ENCODE results near the gene MIGA2.

The MIGA2 gene

GRCh38 chr9:129071526-129072126 is 35.2 kb downstream of the MIGA2 start:
- no peaks in the 10 kb centered on the region for H3K9me3 ChIP-seq (ENCODE audit: control insufficient read depth, low read length)
- peaks cover 7% of the 10 kb centered on the region for H3K36me3 ChIP-seq (ENCODE audit: control insufficient read depth, insufficient read depth, low read length)
- no peaks in the 10 kb centered on the region for H3K27me3 ChIP-seq (ENCODE audit: control insufficient read depth, insufficient read depth, low read length)
- peaks cover 56% of the 10 kb centered on the region for H3K4me1 ChIP-seq (ENCODE audit: control insufficient read depth, insufficient read depth, low read length)
- H3K4me3 ChIP-seq (ENCODE audit: low read length), result no peak overlapping the region
- no peak overlapping the region for H3K9ac ChIP-seq (ENCODE audit: low read length)

GRCh38 chr9:129072171-129072570 is 35.7 kb downstream of the MIGA2 start:
- peaks cover 61% of the 10 kb centered on the region for H3K4me1 ChIP-seq (ENCODE audit: control insufficient read depth, insufficient read depth, low read length)
- peaks cover 7% of the 10 kb centered on the region for H3K36me3 ChIP-seq (ENCODE audit: control insufficient read depth, insufficient read depth, low read length)
- no peaks in the 10 kb centered on the region for H3K9me3 ChIP-seq (ENCODE audit: control insufficient read depth, low read length)
- H3K4me3 ChIP-seq (ENCODE audit: low read length), result no peak overlapping the region
- H3K27me3 ChIP-seq (ENCODE audit: control insufficient read depth, insufficient read depth, low read length), result no peaks in the 10 kb centered on the region
- H3K9ac ChIP-seq (ENCODE audit: low read length), result no peak overlapping the region

- no peak overlapping the region for H3K9ac ChIP-seq (ENCODE audit: low read length)
- peaks cover 67% of the 10 kb centered on the region for H3K4me1 ChIP-seq (ENCODE audit: control insufficient read depth, insufficient read depth, low read length)
- H3K36me3 ChIP-seq (ENCODE audit: control insufficient read depth, insufficient read depth, low read length), result no peaks in the 10 kb centered on the region
- H3K27me3 ChIP-seq (ENCODE audit: control insufficient read depth, insufficient read depth, low read length), result no peaks in the 10 kb centered on the region
- H3K4me3 ChIP-seq (ENCODE audit: low read length), result no peak overlapping the region
- H3K9me3 ChIP-seq (ENCODE audit: control insufficient read depth, low read length), result no peaks in the 10 kb centered on the region
Observed at GRCh38 chr9:129073404-129073803, 37.0 kb downstream of the MIGA2 start.

GRCh38 chr9:129074106-129074505 is 37.7 kb downstream of the MIGA2 start:
- Histone ChIP-seq H3K4me1 (ENCODE audit: control insufficient read depth, insufficient read depth, low read length) (peaks cover 67% of the 10 kb centered on the region), H3K9ac (ENCODE audit: low read length) (no peak overlapping the region), H3K9me3 (ENCODE audit: control insufficient read depth, low read length) (no peaks in the 10 kb centered on the region), H3K4me3 (ENCODE audit: low read length) (no peak overlapping the region), H3K27me3 (ENCODE audit: control insufficient read depth, insufficient read depth, low read length) (no peaks in the 10 kb centered on the region), H3K36me3 (ENCODE audit: control insufficient read depth, insufficient read depth, low read length) (no peaks in the 10 kb centered on the region)

- H3K36me3 ChIP-seq (ENCODE audit: control insufficient read depth, insufficient read depth, low read length), result no peaks in the 10 kb centered on the region
- no peak overlapping the region for H3K4me3 ChIP-seq (ENCODE audit: low read length)
- peak overlapping the region; percentile 47 for H3K9ac ChIP-seq (ENCODE audit: low read length)
- H3K27me3 ChIP-seq (ENCODE audit: control insufficient read depth, insufficient read depth, low read length), result no peaks in the 10 kb centered on the region
- no peaks in the 10 kb centered on the region for H3K9me3 ChIP-seq (ENCODE audit: control insufficient read depth, low read length)
- H3K4me1 ChIP-seq (ENCODE audit: control insufficient read depth, insufficient read depth, low read length), result peaks cover 61% of the 10 kb centered on the region
Observed at GRCh38 chr9:129075996-129076639, 39.7 kb downstream of the MIGA2 start.

GRCh38 chr9:129076640-129077037 is 40.2 kb downstream of the MIGA2 start:
- Histone ChIP-seq H3K4me1 (ENCODE audit: control insufficient read depth, insufficient read depth, low read length) (peaks cover 58% of the 10 kb centered on the region), H3K9ac (ENCODE audit: low read length) (peak overlapping the region; percentile 47), H3K27me3 (ENCODE audit: control insufficient read depth, insufficient read depth, low read length) (no peaks in the 10 kb centered on the region), H3K36me3 (ENCODE audit: control insufficient read depth, insufficient read depth, low read length) (no peaks in the 10 kb centered on the region), H3K9me3 (ENCODE audit: control insufficient read depth, low read length) (no peaks in the 10 kb centered on the region), H3K4me3 (ENCODE audit: low read length) (no peak overlapping the region)

- Histone ChIP-seq H3K9ac (ENCODE audit: low read length) (peak overlapping the region; percentile 47), H3K4me1 (ENCODE audit: control insufficient read depth, insufficient read depth, low read length) (peaks cover 59% of the 10 kb centered on the region)
Observed at GRCh38 chr9:129077236-129077635, 40.8 kb downstream of the MIGA2 start.

GRCh38 chr9:129078691-129079503 is 42.5 kb downstream of the MIGA2 start:
- Histone ChIP-seq H3K4me3 (ENCODE audit: low read length) (no peak overlapping the region), H3K9ac (ENCODE audit: low read length) (peak overlapping the region; percentile 3), H3K27me3 (ENCODE audit: control insufficient read depth, insufficient read depth, low read length) (no peaks in the 10 kb centered on the region), H3K9me3 (ENCODE audit: control insufficient read depth, low read length) (no peaks in the 10 kb centered on the region), H3K4me1 (ENCODE audit: control insufficient read depth, insufficient read depth, low read length) (peaks cover 65% of the 10 kb centered on the region), H3K36me3 (ENCODE audit: control insufficient read depth, insufficient read depth, low read length) (no peaks in the 10 kb centered on the region)

More at GRCh38 chr9:129077236-129077635, 40.8 kb downstream of the MIGA2 start:
- Histone ChIP-seq H3K36me3 (ENCODE audit: control insufficient read depth, insufficient read depth, low read length) (no peaks in the 10 kb centered on the region), H3K4me3 (ENCODE audit: low read length) (no peak overlapping the region), H3K9me3 (ENCODE audit: control insufficient read depth, low read length) (no peaks in the 10 kb centered on the region), H3K27me3 (ENCODE audit: control insufficient read depth, insufficient read depth, low read length) (no peaks in the 10 kb centered on the region)

- Histone ChIP-seq H3K36me3 (ENCODE audit: control insufficient read depth, insufficient read depth, low read length) (no peaks in the 10 kb centered on the region), H3K9me3 (ENCODE audit: control insufficient read depth, low read length) (no peaks in the 10 kb centered on the region), H3K27me3 (ENCODE audit: control insufficient read depth, insufficient read depth, low read length) (no peaks in the 10 kb centered on the region), H3K4me1 (ENCODE audit: control insufficient read depth, insufficient read depth, low read length) (peaks cover 71% of the 10 kb centered on the region), H3K9ac (ENCODE audit: low read length) (peak overlapping the region; percentile 77), H3K4me3 (ENCODE audit: low read length) (peak overlapping the region; percentile 89)
Observed at GRCh38 chr9:129079829-129080228, 43.4 kb downstream of the MIGA2 start.

GRCh38 chr9:129080298-129080600 is 43.8 kb downstream of the MIGA2 start:
- Histone ChIP-seq H3K27me3 (ENCODE audit: control insufficient read depth, insufficient read depth, low read length) (no peaks in the 10 kb centered on the region), H3K9ac (ENCODE audit: low read length) (peak overlapping the region; percentile 77), H3K9me3 (ENCODE audit: control insufficient read depth, low read length) (no peaks in the 10 kb centered on the region), H3K36me3 (ENCODE audit: control insufficient read depth, insufficient read depth, low read length) (no peaks in the 10 kb centered on the region), H3K4me1 (ENCODE audit: control insufficient read depth, insufficient read depth, low read length) (peaks cover 69% of the 10 kb centered on the region), H3K4me3 (ENCODE audit: low read length) (peak overlapping the region; percentile 89)

- peaks cover 63% of the 10 kb centered on the region for H3K4me1 ChIP-seq (ENCODE audit: control insufficient read depth, insufficient read depth, low read length)
- peak within 1 kb of the TSS; percentile 77 for H3K9ac ChIP-seq (ENCODE audit: low read length)
- H3K36me3 ChIP-seq (ENCODE audit: control insufficient read depth, insufficient read depth, low read length), result peaks cover 2% of the 10 kb centered on the region
- H3K4me3 ChIP-seq (ENCODE audit: low read length), result peak within 1 kb of the TSS; percentile 89
- no peaks in the 10 kb centered on the region for H3K9me3 ChIP-seq (ENCODE audit: control insufficient read depth, low read length)
- H3K27me3 ChIP-seq (ENCODE audit: control insufficient read depth, insufficient read depth, low read length), result no peaks in the 10 kb centered on the region
Observed at GRCh38 chr9:129080601-129081387, 44.4 kb downstream of the MIGA2 start, which contains the start of gene DOLPP1. TSS of gene DOLPP1 (plus strand) at chr9:129081111. CDS start at chr9:129081132, 21 bp downstream.
